Prostate gland (tissue), 2 donors: ENCODE measurements around the gene NR5A2. TPM values are rescaled to one million over a fixed set of nuclear protein-coding genes. Genes with fewer than 3 reads are reported as not detected.
A peak's percentile ranks its signal among the peaks of the same experiment; 100 is the strongest.

Source experiments
- DNase-seq: peaks from one replicate; pipeline ENCODE4 v3.0.0-alpha.2; 2019; ENCODE audit warnings: low spot score
- H3K27ac ChIP-seq, 2 donors: fragments of 200-600 bp; sonication (generic); 2 replicates each; pipeline ENCODE4 v1.5.1; 2017 to 2019
- H3K27me3 ChIP-seq: fragments of 200-600 bp; sonication (generic); replicated peaks from 2 replicates; pipeline ENCODE4 v1.5.1; 2019; ENCODE audit not compliant: insufficient read depth
- H3K36me3 ChIP-seq, 2 donors: fragments of 200-600 bp; sonication (generic); 1 replicate in 1 of 2; 2 replicates in 1 of 2; pipeline versions ENCODE4 v1.5.1 to v1.8.1; 2017 to 2019
- H3K4me1 ChIP-seq: fragments of 200-600 bp; sonication (generic); replicated peaks from 2 replicates; pipeline ENCODE4 v1.5.1; 2019
- H3K4me3 ChIP-seq, 2 donors: fragments of 200-600 bp; sonication (generic); 2 replicates each; pipeline ENCODE4 v1.5.1; 2017 to 2019
- H3K9me3 ChIP-seq: fragments of 200-600 bp; sonication (generic); 2 replicates; pipeline ENCODE4 v1.5.1; 2017
- POLR2A ChIP-seq: fragments of 450-650 bp; IDR thresholded peaks from one replicate; pipeline ENCODE4 v1.6.1; 2016; ENCODE audit warnings: antibody characterized with exemption, mild to moderate bottlenecking
- POLR2AphosphoS5 ChIP-seq: sonication (generic); formaldehyde crosslinking; IDR thresholded peaks from one replicate; pipeline ENCODE4 v1.6.1; 2017; ENCODE audit warnings: antibody characterized with exemption
- WGBS: methylation state at CpG from one replicate; pipeline ENCODE4 v1.1.5; 2018; 5-methylcytosine and 5-hydroxymethylcytosine counted together
- intact Hi-C: fragments of 100-400 bp; cut with DNase I; formaldehyde crosslinking; loops from one replicate; pipeline ENCODE4 v1.14.2; 2022
- total RNA-seq, 2 donors: library from RNA; depleted of rRNA; stranded (reverse); fragments of >200 nt; gene quantifications; one replicate each; pipeline ENCODE4 v1.1.0, GENCODE V29; 2016
- TF ChIP-seq, protein P1 (sequence below), 4 experiments: fragments of 200-600 bp in 2 of 4; fragments of 450-650 bp in 2 of 4; sonication (generic) in 2 of 4; IDR thresholded peaks; 1 replicate in 3 of 4; 2 replicates in 1 of 4; pipeline ENCODE4 v1.5.1; 2016 to 2019; ENCODE audit warnings: antibody characterized with exemption in 4 of 4, mild to moderate bottlenecking in 2 of 4, moderate library complexity in 2 of 4

NR5A2 gene
- total RNA-seq, 2 donors from 2014 or later, result 0.87 to 2.7 TPM

GRCh38 chr1:200037501-200037900, 10.0 kb downstream of the NR5A2 start:
- Histone ChIP-seq H3K9me3 (no peaks in the 10 kb centered on the region), H3K27ac (no peak overlapping the region), H3K36me3 (no peaks in the 10 kb centered on the region), H3K4me1 (peaks cover 7% of the 10 kb centered on the region), H3K27me3 (peaks cover 54% of the 10 kb centered on the region), H3K4me3 (no peak overlapping the region)
- no peak for DNase-seq
- intact Hi-C loops, result no loop called here
- TF ChIP-seq POLR2AphosphoS5 (no peak), POLR2A (no peak)
- TF ChIP-seq, protein P1, sequence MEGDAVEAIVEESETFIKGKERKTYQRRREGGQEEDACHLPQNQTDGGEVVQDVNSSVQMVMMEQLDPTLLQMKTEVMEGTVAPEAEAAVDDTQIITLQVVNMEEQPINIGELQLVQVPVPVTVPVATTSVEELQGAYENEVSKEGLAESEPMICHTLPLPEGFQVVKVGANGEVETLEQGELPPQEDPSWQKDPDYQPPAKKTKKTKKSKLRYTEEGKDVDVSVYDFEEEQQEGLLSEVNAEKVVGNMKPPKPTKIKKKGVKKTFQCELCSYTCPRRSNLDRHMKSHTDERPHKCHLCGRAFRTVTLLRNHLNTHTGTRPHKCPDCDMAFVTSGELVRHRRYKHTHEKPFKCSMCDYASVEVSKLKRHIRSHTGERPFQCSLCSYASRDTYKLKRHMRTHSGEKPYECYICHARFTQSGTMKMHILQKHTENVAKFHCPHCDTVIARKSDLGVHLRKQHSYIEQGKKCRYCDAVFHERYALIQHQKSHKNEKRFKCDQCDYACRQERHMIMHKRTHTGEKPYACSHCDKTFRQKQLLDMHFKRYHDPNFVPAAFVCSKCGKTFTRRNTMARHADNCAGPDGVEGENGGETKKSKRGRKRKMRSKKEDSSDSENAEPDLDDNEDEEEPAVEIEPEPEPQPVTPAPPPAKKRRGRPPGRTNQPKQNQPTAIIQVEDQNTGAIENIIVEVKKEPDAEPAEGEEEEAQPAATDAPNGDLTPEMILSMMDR (IDR thresholded peaks at IDR 0.05), result no peak
- 95% methylated on average over 2 of the region's 2 CpGs for WGBS

DNA sequence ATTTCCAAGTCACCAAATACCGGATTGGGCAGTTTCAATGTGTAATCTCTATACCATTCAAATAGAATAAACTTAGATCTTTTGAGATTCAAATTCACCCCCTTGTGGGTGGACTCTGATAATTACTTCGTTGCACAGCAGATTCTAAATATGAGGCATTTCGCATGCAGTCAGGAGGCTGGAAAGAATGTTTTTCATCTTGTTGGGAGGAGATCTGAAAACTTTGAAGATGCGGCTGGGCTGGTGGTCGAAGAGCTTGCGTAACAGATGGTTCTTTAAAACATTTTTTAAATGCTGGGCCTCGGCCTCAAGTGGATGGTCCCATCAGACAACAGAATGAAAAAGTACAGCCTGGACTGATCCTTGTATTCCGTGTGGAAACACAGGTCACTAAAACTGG, 10.4 kb downstream of the NR5A2 start:
- DNase-seq, result no peak
- H3K27ac ChIP-seq, result no peak overlapping the region
- 62% methylated on average over 8 of the region's 8 CpGs for WGBS
- TF ChIP-seq POLR2AphosphoS5 (no peak), POLR2A (no peak)
- TF ChIP-seq, protein P1 (IDR thresholded peaks at IDR 0.05), result no peak
- no peaks in the 10 kb centered on the region for H3K36me3 ChIP-seq
- H3K4me3 ChIP-seq, result no peak overlapping the region
- H3K4me1 ChIP-seq, result peaks cover 7% of the 10 kb centered on the region
- intact Hi-C loops, result no loop called here
- H3K9me3 ChIP-seq, result no peaks in the 10 kb centered on the region
- peaks cover 56% of the 10 kb centered on the region for H3K27me3 ChIP-seq

GRCh38 chr1:200038325-200038980, 10.9 kb downstream of the NR5A2 start:
- 20% methylated on average over 28 of the region's 32 CpGs for WGBS
- H3K9me3 ChIP-seq, result no peaks in the 10 kb centered on the region
- H3K27me3 ChIP-seq, result peaks cover 54% of the 10 kb centered on the region
- no peaks in the 10 kb centered on the region for H3K36me3 ChIP-seq
- peaks cover 7% of the 10 kb centered on the region for H3K4me1 ChIP-seq
- intact Hi-C loops, result no loop called here
- DNase-seq, result no peak
- TF ChIP-seq, protein P1 (IDR thresholded peaks at IDR 0.05), result no peak
- no peak overlapping the region for H3K27ac ChIP-seq
- peak overlapping the region in 1 of 2 donors; percentile 32 for H3K4me3 ChIP-seq

DNA sequence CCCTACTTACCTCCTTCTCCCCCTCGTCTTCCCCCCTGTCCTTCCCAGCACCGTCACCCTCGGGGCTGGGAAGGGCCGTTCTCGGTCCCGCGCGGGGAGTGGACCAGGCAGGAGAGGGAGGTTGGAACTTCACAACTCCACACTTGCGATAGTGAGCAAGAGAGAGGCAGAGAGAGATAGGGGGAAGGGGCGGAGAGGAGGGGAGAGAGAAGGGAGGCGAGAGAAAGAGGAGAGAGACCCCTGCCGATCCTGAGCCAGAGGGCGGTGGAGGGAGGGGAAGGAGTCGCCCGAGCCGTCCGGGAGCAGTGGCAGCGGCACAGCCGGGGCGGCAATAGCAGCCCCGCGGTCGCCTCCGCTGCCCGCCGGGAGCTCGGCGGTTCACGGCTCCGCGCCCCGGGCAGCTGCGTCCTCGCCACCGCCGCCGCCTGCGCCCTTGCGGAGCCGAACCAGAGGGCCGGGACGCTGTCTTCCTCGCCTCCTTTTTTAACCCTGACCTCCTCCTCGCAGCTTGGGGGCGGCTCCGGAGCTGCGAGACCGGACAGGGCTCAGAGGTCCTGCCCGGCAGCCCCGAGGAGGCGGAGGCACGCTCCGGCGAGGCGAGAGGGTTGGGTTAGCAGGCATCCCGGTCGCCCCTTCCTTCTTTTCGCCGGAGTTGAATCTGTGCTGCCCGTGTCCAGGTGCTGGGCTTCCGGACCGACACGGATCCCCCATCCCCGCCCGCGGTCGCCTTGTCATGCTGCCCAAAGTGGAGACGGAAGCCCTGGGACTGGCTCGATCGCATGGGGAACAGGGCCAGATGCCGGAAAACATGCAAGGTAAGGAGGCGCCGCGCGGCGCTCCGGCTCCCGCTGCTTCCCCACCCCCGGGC, 11.7 kb downstream of the NR5A2 start:
- DNase-seq, result no peak
- Histone ChIP-seq H3K27me3 (peaks cover 51% of the 10 kb centered on the region), H3K4me3 (peak overlapping the region; percentile 28 to 32), H3K9me3 (no peaks in the 10 kb centered on the region), H3K4me1 (peaks cover 7% of the 10 kb centered on the region), H3K27ac (peak overlapping the region in 1 of 2 donors; percentile 25), H3K36me3 (no peaks in the 10 kb centered on the region)
- 1% methylated on average over 55 of the region's 79 CpGs for WGBS
- intact Hi-C loops, result no loop called here
- TF ChIP-seq POLR2AphosphoS5, result no peak
- TF ChIP-seq POLR2A, result no peak
- TF ChIP-seq, protein P1 (IDR thresholded peaks at IDR 0.05), result no peak
